ENCODE data around the gene CRHR1. TPM values are rescaled to one million over a fixed set of nuclear protein-coding genes. Genes with fewer than 3 reads are reported as not detected.

Gene CRHR1
- polyA plus RNA-seq, 3 donors = not detected

GRCh38 chr17:45821147-45821546, 37.0 kb downstream of the CRHR1 start:
- 100% methylated on average over 1 of the region's 9 CpGs for WGBS (ENCODE audit: insufficient coverage)
- H3K9me3 Mint-ChIP-seq = peaks cover 0 to 2% (median 0%) of the 10 kb centered on the region in 7 donors

DNA sequence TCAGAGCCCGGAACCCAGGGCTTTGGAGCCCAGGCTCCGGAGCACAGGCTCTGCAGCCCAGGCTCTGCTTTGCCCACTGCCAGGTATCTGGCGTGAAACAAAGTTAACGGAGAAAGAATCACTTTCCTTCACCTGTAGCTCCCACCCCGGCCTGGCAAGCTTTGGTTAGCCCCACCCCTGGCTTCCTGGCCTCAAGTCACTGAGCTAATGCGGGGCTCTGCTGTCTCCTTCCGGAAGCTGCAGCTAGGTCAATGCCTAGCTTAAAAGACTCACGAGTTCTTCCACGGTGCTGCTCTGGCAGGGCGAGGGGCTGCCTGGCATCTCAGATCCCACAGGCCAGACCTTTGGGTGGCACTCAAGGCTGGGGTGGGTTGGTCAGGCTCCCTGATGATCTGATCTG, 39.5 kb downstream of the CRHR1 start:
- H3K4me2 ChIP-seq (replicated peaks; ENCODE audit: extremely low read depth, low read length, poor library complexity, severe bottlenecking) = no peak overlapping the region
- H3K27me3 Mint-ChIP-seq (ENCODE audit: low read depth in 3 of 3) = peaks cover 8 to 16% (median 16%) of the 10 kb centered on the region in 3 donors
- DNase-seq = no peak

More at GRCh38 chr17:45821147-45821546, 37.0 kb downstream of the CRHR1 start:
- Histone ChIP-seq H3K79me2 (ENCODE audit: insufficient read depth, low read length) (no peaks in the 10 kb centered on the region), H3K4me2 (replicated peaks; ENCODE audit: extremely low read depth, low read length, poor library complexity, severe bottlenecking) (no peak overlapping the region), H3K9me3 (replicated peaks in 1 of 2; ENCODE audit: control insufficient read depth in 1 of 2, insufficient read depth in 1 of 2, low read length in 2 of 2) (no peaks in the 10 kb centered on the region), H3K4me3 (replicated peaks in 1 of 3; ENCODE audit: low read depth in 2 of 3, low read length in 3 of 3) (no peak overlapping the region), H3K9ac (ENCODE audit: insufficient read depth, low read length, poor library complexity, severe bottlenecking) (no peak overlapping the region), H4K20me1 (ENCODE audit: insufficient read depth, low read length) (no peaks in the 10 kb centered on the region), H3K27ac (ENCODE audit: low read depth in 1 of 2, low read length in 2 of 2) (no peak overlapping the region), H3K4me1 (ENCODE audit: control insufficient read depth in 1 of 2, insufficient read depth in 2 of 2, low read length in 2 of 2) (no peaks in the 10 kb centered on the region), H3K36me3 (replicated peaks in 1 of 2; ENCODE audit: control insufficient read depth in 1 of 2, insufficient read depth in 2 of 2, low read length in 2 of 2) (no peaks in the 10 kb centered on the region), H2AFZ (ENCODE audit: insufficient read depth, low read depth, low read length, poor library complexity, severe bottlenecking) (no peak overlapping the region), H3K27me3 (ENCODE audit: control insufficient read depth in 2 of 2, insufficient read depth in 2 of 2, low read length in 2 of 2) (peaks cover 0 to 3% of the 10 kb centered on the region in 2 donors)
- H3K27me3 Mint-ChIP-seq (ENCODE audit: low read depth in 3 of 3) = peaks cover 9 to 14% (median 11%) of the 10 kb centered on the region in 3 donors
- no peaks in the 10 kb centered on the region for H3K4me1 Mint-ChIP-seq
- H3K36me3 Mint-ChIP-seq = no peaks in the 10 kb centered on the region
- DNase-seq = no peak
- no peak for TF ChIP-seq CTCF (IDR thresholded peaks at IDR 0.05)
- H3K4me3 Mint-ChIP-seq = no peak overlapping the region
- no peak overlapping the region for H3K27ac Mint-ChIP-seq
- intact Hi-C loops (cut with micrococcal nuclease) = no loop called here

More for the DNA sequence above, 39.5 kb downstream of the CRHR1 start:
- Histone ChIP-seq H3K9ac (ENCODE audit: insufficient read depth, low read length, poor library complexity, severe bottlenecking) (no peak overlapping the region), H3K36me3 (replicated peaks in 1 of 2; ENCODE audit: control insufficient read depth in 1 of 2, insufficient read depth in 2 of 2, low read length in 2 of 2) (no peaks in the 10 kb centered on the region), H3K4me3 (replicated peaks in 1 of 3; ENCODE audit: low read depth in 2 of 3, low read length in 3 of 3) (no peak overlapping the region), H4K20me1 (ENCODE audit: insufficient read depth, low read length) (no peaks in the 10 kb centered on the region), H3K27ac (ENCODE audit: low read depth in 1 of 2, low read length in 2 of 2) (no peak overlapping the region), H3K9me3 (replicated peaks in 1 of 2; ENCODE audit: control insufficient read depth in 1 of 2, insufficient read depth in 1 of 2, low read length in 2 of 2) (no peaks in the 10 kb centered on the region), H2AFZ (ENCODE audit: insufficient read depth, low read depth, low read length, poor library complexity, severe bottlenecking) (no peak overlapping the region), H3K27me3 (ENCODE audit: control insufficient read depth in 2 of 2, insufficient read depth in 2 of 2, low read length in 2 of 2) (peaks cover 0 to 3% of the 10 kb centered on the region in 2 donors), H3K79me2 (ENCODE audit: insufficient read depth, low read length) (no peaks in the 10 kb centered on the region), H3K4me1 (ENCODE audit: control insufficient read depth in 1 of 2, insufficient read depth in 2 of 2, low read length in 2 of 2) (no peaks in the 10 kb centered on the region)
- no peak for TF ChIP-seq CTCF (IDR thresholded peaks at IDR 0.05)
- H3K4me3 Mint-ChIP-seq = no peak overlapping the region
- H3K36me3 Mint-ChIP-seq = no peaks in the 10 kb centered on the region
- H3K4me1 Mint-ChIP-seq = no peaks in the 10 kb centered on the region
- 67% methylated on average over 10 of the region's 10 CpGs for WGBS (ENCODE audit: insufficient coverage)
- intact Hi-C loops (cut with micrococcal nuclease) = no loop called here
- H3K27ac Mint-ChIP-seq = no peak overlapping the region
- peaks cover 0 to 2% (median 0%) of the 10 kb centered on the region in 7 donors for H3K9me3 Mint-ChIP-seq

All from CD14-positive monocyte (primary cell).